Measurements from ENCODE around the gene PBRM1.

PBRM1 gene

DNA sequence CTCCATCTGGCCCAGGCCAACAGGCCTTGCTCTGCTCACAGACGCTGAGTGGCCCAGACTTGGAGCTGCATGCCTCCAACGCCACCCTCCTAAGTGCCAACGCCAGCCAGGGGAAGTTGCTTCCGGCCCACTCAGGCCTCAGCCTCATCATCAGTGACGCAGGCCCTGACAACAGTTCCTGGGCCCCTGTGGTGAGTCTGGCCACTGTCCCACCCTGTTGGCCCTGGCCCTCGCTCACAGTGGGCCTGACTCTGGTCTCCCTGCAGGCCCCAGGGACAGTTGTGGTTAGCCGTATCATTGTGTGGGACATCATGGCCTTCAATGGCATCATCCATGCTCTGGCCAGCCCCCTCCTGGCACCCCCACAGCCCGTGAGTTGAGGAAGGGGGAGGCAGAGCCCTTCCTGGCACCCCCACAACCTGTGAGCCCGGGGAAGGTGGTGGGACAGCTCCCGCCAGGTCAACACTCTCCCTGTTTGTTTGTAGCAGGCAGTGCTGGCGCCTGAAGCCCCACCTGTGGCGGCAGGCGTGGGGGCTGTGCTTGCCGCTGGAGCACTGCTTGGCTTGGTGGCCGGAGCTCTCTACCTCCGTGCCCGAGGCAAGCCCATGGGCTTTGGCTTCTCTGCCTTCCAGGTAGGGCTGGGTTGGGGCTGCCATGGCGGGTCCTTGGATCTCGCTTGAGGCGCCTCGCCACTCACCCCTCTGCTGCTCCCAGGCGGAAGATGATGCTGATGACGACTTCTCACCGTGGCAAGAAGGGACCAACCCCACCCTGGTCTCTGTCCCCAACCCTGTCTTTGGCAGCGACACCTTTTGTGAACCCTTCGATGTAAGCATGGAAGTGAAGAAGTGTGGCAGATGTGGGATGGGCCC, 162.1 kb downstream of the PBRM1 start:
- no peak for DNase-seq

DNA sequence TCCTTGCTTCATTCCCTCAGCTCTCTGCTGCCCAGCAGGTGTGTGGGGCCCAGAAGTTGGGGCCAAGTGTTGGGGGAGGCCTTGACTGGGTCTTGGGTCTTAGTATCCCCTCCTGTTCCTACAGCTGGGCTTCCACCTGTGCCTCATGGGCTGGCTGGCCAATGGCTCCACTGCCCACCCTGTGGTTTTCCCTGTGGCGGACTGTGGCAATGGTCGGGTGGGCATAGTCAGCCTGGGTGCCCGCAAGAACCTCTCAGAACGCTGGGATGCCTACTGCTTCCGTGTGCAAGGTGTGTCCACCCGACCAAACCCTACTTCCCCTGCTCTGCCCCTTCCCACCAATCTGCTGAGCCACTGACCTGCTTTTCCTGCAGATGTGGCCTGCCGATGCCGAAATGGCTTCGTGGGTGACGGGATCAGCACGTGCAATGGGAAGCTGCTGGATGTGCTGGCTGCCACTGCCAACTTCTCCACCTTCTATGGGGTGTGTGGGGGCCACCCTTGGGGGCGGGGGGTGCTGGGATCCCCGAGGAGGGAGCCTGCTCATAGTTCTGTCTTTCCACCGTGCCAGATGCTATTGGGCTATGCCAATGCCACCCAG, 163.0 kb downstream of the PBRM1 start:
- no peak for DNase-seq

DNA sequence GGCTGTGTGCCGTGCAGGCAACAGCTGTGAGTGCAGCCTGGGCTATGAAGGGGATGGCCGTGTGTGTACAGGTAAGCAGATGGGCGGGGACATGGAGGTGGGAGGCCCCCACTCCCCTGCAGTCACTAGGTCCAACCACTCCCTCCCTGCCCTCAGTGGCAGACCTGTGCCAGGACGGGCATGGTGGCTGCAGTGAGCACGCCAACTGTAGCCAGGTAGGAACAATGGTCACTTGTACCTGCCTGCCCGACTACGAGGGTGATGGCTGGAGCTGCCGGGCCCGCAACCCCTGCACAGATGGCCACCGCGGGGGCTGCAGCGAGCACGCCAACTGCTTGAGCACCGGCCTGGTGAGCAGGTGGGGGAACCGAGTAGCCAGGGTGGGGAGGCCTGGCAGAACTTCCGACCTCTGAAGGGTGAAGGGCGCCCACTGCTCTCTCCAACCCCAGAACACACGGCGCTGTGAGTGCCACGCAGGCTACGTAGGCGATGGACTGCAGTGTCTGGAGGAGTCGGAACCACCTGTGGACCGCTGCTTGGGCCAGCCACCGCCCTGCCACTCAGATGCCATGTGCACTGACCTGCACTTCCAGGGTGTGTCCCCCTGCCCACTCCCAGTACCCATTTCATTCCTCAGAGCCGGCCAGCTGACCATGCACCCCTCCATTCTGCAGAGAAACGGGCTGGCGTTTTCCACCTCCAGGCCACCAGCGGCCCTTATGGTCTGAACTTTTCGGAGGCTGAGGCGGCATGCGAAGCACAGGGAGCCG, 163.6 kb downstream of the PBRM1 start:
- no peak for DNase-seq

DNA sequence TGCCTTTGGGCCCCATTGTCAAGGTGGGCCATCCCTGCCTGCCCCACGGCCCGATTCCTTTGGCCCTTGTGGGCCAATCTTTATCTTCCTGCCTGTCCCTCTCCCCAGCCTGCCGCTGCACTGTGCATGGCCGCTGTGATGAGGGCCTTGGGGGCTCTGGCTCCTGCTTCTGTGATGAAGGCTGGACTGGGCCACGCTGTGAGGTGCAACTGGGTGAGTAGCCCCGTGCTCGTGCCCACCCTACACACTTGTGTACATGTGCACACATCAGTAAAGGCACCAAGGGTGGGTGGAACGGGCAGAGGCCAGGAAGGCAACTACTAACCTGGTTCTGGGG, 164.3 kb downstream of the PBRM1 start:
- DNase-seq = no peak

DNA sequence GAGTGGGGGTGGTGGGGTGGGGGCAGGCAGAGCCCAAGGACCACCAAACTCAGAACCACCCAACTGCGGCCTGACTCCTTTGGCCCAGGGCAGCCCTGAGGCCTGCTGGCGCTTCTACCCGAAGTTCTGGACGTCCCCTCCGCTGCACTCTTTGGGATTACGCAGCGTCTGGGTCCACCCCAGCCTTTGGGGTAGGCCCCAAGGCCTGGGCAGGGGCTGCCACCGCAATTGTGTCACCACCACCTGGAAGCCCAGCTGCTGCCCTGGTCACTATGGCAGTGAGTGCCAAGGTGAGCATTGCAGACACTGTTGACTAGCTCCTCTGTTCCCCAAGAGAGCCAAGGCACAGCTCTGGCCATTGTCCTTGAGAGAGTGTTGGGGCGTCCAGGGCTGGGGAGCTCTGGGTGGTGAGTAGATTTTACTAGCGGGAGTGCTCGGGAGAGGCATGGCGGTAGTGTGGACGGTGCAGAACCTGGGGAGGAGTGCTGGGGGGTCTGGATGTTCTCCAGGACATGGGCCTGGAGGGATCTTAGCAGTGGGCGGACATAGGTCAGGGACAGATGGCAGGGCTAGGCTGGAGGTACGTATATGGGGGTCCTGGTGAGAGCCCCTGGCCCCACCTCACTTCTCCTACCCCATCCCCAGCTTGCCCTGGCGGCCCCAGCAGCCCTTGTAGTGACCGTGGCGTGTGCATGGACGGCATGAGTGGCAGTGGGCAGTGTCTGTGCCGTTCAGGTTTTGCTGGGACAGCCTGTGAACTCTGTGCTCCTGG, 164.8 kb downstream of the PBRM1 start:
- no peak for DNase-seq

DNA sequence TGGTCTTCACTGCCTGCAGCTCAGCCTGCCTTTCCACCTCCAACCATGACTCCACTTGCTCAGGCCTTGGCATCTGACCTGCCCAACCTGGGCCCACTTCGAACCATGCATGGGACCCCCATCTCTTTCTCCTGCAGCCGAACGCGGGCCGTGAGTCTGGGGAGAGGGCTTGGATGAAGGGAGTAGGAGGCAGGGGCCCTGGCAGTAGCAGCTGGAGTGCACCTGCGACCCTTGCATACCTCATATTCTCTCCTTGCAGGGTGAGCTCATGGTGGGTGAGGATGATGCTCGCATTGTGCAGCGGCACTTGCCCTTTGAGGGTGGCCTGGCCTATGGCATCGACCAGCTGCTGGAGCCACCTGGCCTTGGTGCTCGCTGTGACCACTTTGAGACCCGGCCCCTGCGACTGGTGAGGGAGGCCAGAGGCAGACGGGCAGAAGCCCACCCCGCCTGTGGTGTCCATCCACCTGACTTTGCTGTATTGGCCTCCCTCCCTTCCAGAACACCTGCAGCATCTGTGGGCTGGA, 165.5 kb downstream of the PBRM1 start:
- no peak for DNase-seq

DNA sequence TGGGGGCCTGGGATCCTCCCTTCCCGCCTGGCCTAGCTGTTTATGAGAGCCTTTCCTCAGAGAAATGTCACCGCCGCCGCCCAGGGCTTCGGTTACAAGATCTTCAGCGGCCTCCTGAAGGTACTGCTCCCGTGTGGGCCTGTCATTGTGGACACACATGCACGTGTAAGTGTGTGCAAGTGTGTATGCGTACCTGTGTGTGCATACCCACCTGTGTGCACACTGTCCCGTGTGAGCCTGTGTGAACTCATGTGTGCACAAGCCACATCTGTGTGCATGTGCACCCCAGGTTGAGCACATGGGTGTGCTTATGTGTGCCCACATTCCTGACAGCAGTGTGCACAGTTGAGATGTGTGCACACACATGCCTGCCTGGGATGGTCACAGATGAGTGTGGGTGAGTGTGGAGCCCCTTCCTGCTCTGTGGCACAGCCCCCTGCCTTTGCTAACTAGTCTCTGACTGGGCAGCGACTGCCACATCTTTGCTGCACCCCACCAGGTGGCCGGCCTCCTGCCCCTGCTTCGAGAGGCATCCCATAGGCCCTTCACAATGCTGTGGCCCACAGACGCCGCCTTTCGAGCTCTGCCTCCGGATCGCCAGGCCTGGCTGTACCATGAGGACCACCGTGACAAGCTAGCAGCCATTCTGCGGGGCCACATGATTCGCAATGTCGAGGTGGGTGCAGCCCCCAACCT, 166.1 kb downstream of the PBRM1 start:
- DNase-seq = no peak

DNA sequence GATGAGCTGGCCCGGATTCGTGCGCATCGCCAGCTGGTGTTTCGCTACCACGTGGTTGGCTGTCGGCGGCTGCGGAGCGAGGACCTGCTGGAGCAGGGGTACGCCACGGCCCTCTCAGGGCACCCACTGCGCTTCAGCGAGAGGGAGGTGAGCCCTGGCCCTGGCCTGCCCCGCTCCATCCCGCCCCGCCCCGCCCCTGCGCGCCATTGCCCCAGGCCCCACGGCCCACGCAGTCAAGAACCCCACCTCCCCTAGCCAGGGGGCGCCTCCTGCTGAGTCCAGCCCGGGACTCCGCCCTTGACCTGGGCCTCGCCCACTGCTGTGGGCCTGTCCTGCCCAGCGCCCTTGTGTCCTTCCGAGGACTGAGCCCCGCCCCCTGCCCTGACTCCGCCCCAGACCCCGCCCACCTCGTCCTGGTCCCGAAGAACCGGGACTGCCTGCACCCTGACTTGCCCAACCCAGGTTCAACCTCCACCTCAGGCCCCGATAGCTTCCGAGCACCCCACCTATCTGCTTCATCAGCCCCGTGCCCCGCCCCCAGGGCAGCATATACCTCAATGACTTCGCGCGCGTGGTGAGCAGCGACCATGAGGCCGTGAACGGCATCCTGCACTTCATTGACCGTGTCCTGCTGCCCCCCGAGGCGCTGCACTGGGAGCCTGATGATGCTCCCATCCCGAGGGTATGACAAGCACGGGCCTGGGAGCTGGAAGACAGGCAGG, 166.8 kb downstream of the PBRM1 start:
- no peak for DNase-seq

DNA sequence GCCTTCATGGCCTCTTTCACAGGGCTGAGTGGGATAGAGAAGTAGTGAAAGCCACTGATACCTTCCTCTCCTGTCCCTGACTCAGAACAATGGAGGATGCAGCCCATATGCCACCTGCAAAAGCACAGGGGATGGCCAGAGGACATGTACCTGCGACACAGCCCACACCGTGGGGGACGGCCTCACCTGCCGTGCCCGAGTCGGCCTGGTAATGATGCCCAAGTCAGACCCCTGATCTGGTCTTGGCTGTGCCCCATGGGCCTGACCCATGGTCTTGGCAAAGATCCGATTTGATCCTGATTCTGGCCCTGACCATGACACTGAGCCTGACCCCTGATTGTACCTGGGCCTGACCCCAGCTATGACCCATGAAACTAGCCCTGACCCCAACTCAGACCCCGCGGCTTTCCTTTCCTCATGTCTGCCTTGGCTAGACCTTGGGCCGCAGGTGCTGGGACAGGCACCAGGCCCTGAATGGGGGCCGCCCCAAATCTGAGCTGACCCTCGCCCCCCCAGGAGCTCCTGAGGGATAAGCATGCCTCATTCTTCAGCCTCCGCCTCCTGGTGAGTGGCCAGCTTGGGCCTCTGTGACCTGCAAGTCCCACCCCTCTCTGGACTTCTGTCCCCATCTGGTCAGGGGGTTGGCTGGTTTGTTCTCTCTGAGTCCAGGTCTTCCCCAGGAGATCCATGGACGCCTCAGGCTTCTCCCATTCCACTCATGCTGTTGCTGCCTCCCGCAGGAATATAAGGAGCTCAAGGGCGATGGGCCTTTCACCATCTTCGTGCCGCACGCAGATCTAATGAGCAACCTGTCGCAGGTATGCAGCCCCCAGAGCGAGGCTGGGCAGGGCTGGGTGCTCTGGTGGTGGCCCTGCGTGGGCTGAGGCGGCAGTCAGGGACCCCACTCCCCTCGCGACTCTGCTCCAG, 167.7 kb downstream of the PBRM1 start:
- no peak for DNase-seq

DNA sequence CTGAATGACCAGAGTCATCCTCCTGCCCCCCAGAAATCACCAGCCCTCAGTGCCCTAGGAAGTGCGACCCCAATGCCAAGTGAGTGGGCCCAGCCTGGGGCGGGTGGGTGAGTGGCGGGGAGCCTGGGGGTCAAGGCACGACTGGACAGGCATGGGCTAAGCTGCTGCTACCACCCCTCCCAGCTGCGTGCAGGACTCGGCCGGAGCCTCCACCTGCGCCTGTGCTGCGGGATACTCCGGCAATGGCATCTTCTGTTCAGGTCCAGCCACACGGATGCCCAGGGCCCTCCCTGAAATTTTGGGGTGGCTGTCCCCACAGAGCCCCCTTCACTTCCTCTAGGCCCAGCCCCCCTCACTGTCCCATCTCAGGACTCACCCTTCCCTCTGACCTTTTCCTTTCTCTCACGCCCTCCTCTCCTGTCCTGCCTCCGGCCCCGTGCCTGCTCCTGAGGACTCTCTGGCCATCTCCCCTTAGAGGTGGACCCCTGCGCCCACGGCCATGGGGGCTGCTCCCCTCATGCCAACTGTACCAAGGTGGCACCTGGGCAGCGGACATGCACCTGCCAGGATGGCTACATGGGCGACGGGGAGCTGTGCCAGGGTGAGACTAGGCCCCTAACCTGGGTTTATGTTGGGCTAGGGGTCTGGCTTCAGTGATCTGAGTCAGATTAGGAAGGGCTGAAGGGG, 169.1 kb downstream of the PBRM1 start:
- no peak for DNase-seq

DNA sequence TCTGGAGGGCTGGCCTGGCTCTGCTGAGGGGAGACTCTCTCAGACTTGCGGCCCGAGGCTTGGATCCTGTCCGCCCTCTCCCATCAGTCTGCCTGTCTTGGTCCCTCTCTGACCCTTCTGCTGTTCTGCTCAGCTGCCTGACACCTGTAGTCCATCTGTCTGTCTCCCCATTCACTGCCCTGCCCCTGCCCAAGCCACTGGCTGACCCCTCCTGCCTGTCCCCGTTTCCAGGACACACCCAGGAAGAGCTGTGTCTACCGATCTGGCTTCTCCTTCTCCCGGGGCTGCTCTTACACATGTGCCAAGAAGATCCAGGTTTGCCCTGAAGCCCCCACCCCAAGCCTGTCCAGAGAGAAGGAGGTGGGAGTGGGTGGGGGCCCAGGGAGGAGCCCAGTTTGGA, 170.5 kb downstream of the PBRM1 start:
- DNase-seq = no peak

DNA sequence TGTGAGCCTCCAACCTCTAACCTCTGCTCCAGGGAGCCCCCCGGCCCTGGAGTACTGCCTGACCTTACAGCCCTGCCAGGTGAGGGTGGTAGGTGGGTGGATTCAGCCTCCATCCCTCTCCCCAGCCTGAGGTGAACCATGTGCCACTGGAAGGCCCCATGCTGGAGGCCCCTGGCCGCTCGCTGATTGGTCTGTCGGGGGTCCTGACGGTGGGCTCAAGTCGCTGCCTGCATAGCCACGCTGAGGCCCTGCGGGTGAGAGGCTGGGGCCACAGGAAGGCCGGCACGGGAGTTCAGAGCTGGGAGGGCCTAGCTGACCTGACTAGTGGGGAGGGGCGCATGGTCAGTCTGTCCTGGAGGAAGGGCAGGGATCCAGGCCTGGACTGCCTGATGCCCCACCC, 171.1 kb downstream of the PBRM1 start:
- no peak for DNase-seq

DNA sequence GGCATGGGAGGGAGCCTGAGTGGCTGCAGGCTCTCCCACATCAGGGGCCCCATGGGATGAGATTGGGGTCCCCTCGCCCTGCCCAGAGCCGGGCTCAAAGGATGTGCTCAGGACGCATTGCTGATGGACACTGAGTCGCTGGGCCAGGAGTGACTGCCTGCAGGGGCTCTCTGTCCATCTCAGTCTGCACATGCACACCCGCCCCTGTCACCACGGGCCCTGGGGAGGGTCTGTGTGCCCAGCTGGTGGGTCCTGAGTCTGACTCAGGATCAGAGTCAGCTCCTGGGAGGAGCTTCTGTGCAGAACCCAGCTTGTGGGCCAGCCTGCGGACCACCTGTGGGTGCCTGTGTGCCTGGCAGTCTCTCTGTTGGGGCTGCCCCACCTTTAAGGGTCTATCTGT, 172.4 kb downstream of the PBRM1 start:
- no peak for DNase-seq

DNA sequence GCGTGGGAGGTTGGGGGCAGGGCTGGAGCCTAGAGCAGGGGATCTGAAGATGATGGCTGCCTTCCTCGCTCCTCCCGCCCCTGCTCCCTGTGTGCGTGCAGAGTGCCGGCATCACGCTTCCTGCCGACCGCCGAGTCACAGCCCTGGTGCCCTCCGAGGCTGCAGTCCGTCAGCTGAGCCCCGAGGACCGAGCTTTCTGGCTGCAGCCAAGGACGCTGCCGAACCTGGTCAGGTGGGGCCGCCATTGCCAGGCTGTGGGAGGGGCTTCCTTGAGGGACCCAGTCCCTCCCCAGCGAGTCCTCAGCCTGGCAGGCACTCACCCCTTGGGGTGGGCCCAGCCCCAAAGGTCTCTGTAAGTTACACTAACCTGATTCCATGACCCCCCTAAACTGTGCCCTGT, 173.0 kb downstream of the PBRM1 start:
- no peak for DNase-seq

DNA sequence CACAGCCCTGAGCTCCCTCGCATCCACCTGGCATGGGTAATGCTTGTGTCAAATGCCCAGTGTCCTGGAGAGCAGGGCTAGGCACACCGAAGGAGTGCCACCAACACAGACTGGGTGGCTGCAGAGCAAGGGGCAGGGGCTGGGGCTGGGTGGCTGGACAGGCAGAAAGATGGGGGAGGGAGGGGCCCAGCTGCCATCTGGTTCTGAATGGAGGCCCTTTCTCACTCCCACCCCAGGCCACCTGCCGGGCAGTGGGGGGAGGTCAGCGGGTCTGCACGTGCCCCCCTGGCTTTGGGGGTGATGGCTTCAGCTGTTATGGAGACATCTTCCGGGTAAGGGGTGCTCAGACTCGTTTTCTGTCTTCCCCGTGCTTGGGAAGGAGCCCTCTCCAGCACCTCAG, 173.6 kb downstream of the PBRM1 start:
- DNase-seq = no peak

DNA sequence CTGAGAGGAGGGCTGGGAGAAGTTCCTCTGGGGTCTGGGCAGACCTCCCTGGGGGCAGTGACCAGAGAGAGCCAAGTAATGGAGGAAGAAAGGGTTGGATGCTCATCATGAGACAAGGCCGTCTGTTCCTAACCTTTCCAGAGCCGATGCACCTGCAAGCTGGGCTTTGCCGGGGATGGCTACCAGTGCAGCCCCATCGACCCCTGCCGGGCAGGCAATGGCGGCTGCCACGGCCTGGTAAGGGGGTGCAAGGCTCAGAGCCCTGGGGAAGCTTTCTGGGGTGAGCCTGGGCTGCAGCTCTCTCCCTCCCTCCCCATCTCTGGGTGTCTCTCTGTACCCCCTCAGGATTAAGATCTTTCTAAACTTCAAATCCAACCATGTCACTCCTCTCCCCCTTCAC, 174.2 kb downstream of the PBRM1 start:
- no peak for DNase-seq

DNA sequence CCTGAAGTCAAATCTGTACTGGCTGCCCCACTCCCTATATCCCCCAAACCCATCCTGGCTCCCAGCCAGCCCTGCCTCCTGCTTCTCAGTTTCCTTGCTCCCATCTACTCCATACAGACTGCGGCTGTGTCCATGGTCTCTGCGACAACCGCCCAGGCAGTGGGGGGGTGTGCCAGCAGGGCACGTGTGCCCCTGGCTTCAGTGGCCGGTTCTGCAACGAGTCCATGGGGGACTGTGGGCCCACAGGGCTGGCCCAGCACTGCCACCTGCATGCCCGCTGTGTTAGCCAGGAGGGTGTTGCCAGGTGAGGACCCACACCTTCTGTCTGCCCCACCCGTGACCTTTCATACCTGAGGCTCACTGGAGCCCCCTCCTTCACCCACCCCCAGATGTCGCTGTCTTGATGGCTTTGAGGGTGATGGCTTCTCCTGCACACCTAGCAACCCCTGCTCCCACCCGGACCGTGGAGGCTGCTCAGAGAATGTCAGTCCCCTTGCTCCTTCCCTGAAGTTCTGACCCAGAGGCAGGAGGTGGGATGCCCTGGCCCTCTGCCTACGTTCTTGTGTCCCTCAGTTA, 175.9 kb downstream of the PBRM1 start:
- DNase-seq = no peak

DNA sequence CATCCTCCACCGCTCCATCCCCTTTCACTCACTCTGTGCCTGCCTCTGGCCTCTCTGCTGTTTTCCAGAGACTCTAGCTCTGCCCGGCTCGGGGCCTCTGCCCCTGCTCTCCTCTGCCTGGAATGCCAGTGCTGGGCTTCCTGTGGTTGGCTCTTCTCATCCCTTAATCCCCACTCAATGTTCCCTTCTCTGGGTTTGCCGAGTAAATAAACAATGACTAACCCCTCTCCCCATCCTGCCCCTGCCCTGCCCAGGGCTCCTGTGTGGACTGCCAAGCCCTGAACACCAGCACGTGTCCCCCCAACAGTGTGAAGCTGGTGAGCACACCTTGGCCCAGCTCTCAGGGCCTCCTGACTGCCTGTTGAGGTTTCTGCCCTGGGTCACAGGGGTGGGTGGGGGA, 178.4 kb downstream of the PBRM1 start:
- DNase-seq = no peak

DNA sequence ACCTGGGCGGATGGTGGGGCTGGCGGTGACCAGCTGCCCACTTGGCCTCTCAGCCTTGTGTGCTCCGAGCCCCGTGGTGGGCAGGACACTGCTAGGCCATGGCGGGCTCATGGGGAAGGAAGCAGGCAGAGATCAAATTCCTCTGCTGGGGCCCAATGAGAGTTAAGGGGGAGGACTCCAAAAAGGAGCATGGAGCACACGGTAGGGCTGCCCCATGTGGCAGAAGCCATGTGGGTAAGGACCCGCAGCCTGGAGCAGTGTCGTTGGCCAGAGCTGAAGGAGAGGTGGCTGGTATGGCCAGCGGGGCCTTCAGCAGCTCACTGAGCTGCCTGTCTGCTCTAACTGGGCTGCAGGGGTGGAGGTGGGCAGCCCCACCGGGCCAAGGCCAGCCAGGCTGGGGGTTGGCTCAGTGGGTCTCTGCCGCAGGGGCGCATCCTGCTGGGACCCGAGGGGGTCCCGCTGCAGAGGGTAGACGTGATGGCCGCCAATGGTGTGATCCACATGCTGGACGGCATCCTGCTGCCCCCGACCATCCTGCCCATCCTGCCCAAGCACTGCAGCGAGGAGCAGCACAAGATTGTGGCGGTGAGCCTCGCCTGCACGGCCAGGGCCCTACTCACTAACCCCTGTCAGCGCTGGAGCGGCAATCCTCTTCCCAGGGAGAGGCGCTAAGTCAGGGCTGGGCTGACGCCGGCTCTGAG, 179.3 kb downstream of the PBRM1 start:
- DNase-seq = no peak
